Tibial nerve (tissue), 4 donors: ENCODE data around the gene TPSD1. TPM values are rescaled to one million over a fixed set of nuclear protein-coding genes. Genes with fewer than 3 reads are reported as not detected.
"Not testable (repeated sequence)": the region's sequence is repeated elsewhere in the genome, so short reads cannot be mapped to it uniquely, and the experiment has no call there.

Experiments used
- DNase-seq, 2 donors: peaks; one replicate each; pipeline ENCODE4 v3.0.0-alpha.2; 2019; ENCODE audit warnings: low spot score in 2 of 2
- H3K27ac ChIP-seq, 4 donors: fragments of 200-600 bp; sonication (generic) in 3 of 4; one replicate each; pipeline ENCODE4 v1.5.1; 2017 to 2019; ENCODE audit warnings: mild to moderate bottlenecking in 1 of 4
- H3K27me3 ChIP-seq, 2 donors: fragments of 200-600 bp; sonication (generic) in 1 of 2; one replicate each; pipeline versions ENCODE4 v1.5.1 to v1.6.0; 2017 to 2019
- H3K36me3 ChIP-seq, 3 donors: fragments of 200-600 bp; sonication (generic); one replicate each; pipeline ENCODE4 v1.5.1; 2018 to 2019
- H3K4me1 ChIP-seq, 4 donors: fragments of 200-600 bp; sonication (generic) in 3 of 4; one replicate each; pipeline ENCODE4 v1.5.1; 2017 to 2019
- H3K4me3 ChIP-seq, 4 donors: fragments of 200-600 bp; sonication (generic) in 3 of 4; one replicate each; pipeline ENCODE4 v1.5.1; 2017 to 2019; ENCODE audit warnings: mild to moderate bottlenecking in 1 of 4, moderate library complexity in 1 of 4
- H3K9me3 ChIP-seq, 4 donors: fragments of 200-600 bp; sonication (generic) in 3 of 4; one replicate each; pipeline ENCODE4 v1.5.1; 2017 to 2019
- CTCF ChIP-seq, 5 experiments: fragments of 200-600 bp in 3 of 5; fragments of 450-650 bp in 2 of 5; sonication (generic) in 3 of 5; IDR thresholded peaks; one replicate each; pipeline ENCODE4 v1.5.1; 2016 to 2019; ENCODE audit warnings: antibody characterized with exemption in 5 of 5, mild to moderate bottlenecking in 3 of 5, moderate library complexity in 2 of 5
- EP300 ChIP-seq, 2 donors: sonication (generic); formaldehyde crosslinking; IDR thresholded peaks; one replicate each; pipeline ENCODE4 v1.6.1; 2017; ENCODE audit warnings: antibody characterized with exemption in 2 of 2, mild to moderate bottlenecking in 1 of 2
- POLR2A ChIP-seq, 2 donors: fragments of 450-650 bp; IDR thresholded peaks; one replicate each; pipeline ENCODE4 v1.6.1; 2017; ENCODE audit warnings: antibody characterized with exemption in 2 of 2, mild to moderate bottlenecking in 2 of 2, moderate library complexity in 2 of 2
- WGBS, 2 donors: methylation state at CpG; one replicate each; pipeline ENCODE4 v1.1.5; 2018; 5-methylcytosine and 5-hydroxymethylcytosine counted together
- total RNA-seq, 4 donors: library from RNA; depleted of rRNA; stranded (reverse); fragments of >200 nt; gene quantifications; one replicate each; pipeline ENCODE4 v1.1.0, GENCODE V29; 2016

Gene TPSD1
- 10 to 100 TPM in 1 of 4 donors, 1 to 10 TPM in 2, not detected in 1; 2.7 to 14.0 (median 6.3) TPM for total RNA-seq

DNA sequence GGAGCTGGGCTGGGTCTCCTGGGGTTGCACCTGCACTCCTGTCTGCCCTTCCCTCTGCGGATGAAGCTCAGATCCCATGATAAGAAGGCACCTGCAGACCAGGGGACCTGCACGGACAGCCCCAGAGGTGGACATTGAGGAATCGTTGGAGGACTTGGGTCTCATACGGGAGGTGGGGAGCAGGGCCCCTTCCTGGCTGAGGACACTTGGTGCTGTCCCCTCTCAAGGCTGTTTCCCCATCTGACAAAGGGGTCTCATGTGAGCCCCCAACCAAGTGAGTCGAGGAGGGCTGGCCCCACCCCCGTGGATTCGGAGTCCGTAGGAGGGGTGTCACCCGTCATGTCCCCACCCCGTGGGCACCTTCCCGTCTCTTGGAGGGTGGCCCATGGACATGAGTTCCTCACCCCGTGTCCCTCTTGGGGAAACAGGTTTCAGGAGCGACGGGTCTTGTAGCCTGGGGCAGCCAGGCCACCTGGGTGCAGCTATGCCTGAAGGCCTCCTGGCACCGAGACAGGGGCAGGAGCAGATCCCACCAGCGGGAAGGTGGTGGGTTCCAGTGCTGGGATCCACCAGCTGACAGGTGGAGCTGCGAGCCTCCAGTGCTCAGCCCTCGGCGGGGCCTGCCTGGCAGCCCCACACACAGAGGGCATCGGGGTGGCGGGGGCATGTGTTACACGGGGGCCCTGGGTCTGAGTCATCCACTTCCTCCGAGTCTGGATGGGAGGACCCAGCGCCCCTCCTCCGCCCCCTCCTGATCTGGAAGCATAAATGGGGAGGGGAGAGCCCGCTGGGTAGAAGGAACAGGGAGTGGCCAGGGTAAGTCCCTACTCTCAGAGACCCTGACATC lies at the start of gene TPSD1:
TPSD1 (plus strand) TSS at position 794 of the 847 bp plus-strand sequence. CDS start 212 bp downstream, outside the sequence.
- H3K27me3 ChIP-seq, result peaks cover 0 to 42% of the 10 kb centered on the region in 2 donors

DNA sequence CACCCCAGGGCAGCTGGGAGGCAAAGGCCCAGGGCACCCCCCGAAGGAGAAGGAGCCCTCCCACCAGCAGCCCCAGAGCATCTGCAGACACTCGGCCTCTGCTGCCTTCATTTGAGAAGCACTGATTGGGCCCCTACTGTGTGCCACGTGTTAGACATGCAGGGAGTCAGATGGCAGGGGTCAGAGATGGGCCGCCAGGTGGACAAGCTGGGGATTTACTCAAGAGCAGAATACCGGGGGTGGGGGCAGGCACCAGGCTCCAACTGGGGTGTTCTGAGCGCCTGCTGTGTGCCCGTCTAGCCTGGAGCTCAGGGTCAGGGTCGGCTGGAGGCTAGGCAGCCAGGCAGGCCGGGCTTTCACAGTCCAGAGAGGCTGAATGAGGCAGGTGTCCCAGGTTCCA lies 49.5 kb upstream of the TPSD1 start:
- Histone ChIP-seq H3K27me3 (no peaks in the 10 kb centered on the region), H3K36me3 (no peaks in the 10 kb centered on the region)
- 59 to 71% methylated on average over 5 to 7 of the region's 9 CpGs for WGBS, 2 donors

More for the DNA sequence above, at the start of gene TPSD1:
- H3K4me1 ChIP-seq, DNase-seq, H3K36me3 ChIP-seq, H3K27ac ChIP-seq, H3K4me3 ChIP-seq, H3K9me3 ChIP-seq: not testable (repeated sequence)
- WGBS, 2 donors, result 63 to 66% methylated on average over 8 to 25 of the region's 26 CpGs

DNA sequence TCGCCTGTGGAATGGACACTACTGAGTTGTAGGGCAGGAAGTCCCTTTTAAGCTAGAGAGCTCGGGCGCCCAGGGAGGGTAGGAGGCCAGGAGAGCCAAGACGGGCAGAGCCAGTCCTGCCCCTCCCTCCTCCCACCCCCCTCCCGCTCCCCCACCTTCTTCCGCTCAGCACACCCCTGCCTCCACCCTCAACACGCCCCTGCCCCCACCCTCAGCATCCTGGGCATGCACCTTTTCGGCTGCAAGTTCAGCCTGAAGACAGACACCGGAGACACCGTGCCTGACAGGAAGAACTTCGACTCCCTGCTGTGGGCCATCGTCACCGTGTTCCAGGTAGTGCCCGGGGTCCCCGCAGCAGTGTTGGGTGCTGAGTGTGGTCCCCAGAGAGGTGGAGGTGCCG lies 49.1 kb upstream of the TPSD1 start:
- DNase-seq, result no peak
- WGBS, 2 donors, result 76 to 82% methylated on average over 10 to 15 of the region's 16 CpGs
- H3K4me1 ChIP-seq, result no peaks in the 10 kb centered on the region
- no peak overlapping the region for H3K4me3 ChIP-seq
- no peak for TF ChIP-seq POLR2A (IDR thresholded peaks at IDR 0.05)
- TF ChIP-seq CTCF (IDR thresholded peaks at IDR 0.05), result no peak
- TF ChIP-seq EP300 (IDR thresholded peaks at IDR 0.05), result no peak
- H3K36me3 ChIP-seq, result no peaks in the 10 kb centered on the region
- H3K9me3 ChIP-seq, result no peaks in the 10 kb centered on the region
- H3K27ac ChIP-seq, result no peak overlapping the region
- no peaks in the 10 kb centered on the region for H3K27me3 ChIP-seq

More for the DNA sequence above, 49.5 kb upstream of the TPSD1 start:
- no peak for DNase-seq
- Histone ChIP-seq H3K4me1 (no peaks in the 10 kb centered on the region), H3K9me3 (no peaks in the 10 kb centered on the region), H3K4me3 (no peak overlapping the region), H3K27ac (no peak overlapping the region)
- no peak for TF ChIP-seq EP300 (IDR thresholded peaks at IDR 0.05)
- no peak for TF ChIP-seq CTCF (IDR thresholded peaks at IDR 0.05)
- no peak for TF ChIP-seq POLR2A (IDR thresholded peaks at IDR 0.05)

DNA sequence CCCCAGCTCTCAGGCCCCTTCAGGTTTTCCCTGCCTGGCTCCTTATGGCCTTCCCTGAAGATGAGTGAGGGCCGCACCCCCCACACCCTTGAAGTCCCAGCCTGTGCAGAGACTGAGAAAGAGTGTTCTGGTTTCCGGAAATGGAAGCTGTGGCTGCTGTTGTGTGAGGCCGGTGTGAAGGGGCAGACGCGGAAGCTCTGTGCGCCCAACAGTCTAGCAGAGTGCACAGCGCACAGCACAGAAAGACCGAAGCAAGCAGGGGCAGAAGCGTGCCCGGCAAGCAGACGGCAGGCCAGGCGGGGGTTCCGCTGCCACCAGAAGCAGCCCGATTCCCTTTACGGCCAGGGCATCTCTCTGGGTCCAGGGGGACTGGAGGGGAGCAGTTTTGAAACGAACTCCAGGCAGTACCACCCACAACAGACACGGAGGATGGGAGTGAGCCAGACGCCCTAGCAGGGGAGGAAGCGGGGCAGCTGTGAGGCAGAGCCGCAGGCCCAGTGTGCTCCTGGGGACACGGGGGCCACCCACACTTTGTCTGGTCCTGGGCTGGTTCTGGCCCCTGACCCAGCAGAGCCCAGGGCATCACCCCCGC lies 47.5 kb upstream of the TPSD1 start:
- no peaks in the 10 kb centered on the region for H3K36me3 ChIP-seq
- no peak for TF ChIP-seq POLR2A (IDR thresholded peaks at IDR 0.05)
- no peak for TF ChIP-seq CTCF (IDR thresholded peaks at IDR 0.05)
- no peaks in the 10 kb centered on the region for H3K9me3 ChIP-seq
- 85% methylated on average over 20 to 22 of the region's 22 CpGs for WGBS, 2 donors
- H3K4me1 ChIP-seq, result no peaks in the 10 kb centered on the region
- H3K27me3 ChIP-seq, result no peaks in the 10 kb centered on the region
- H3K4me3 ChIP-seq, result no peak overlapping the region
- no peak overlapping the region for H3K27ac ChIP-seq
- no peak for DNase-seq

- no peak for TF ChIP-seq POLR2A (IDR thresholded peaks at IDR 0.05)
- no peak for TF ChIP-seq EP300 (IDR thresholded peaks at IDR 0.05)
- TF ChIP-seq CTCF (IDR thresholded peaks at IDR 0.05), result no peak
- Histone ChIP-seq H3K4me1 (no peaks in the 10 kb centered on the region), H3K4me3 (no peak overlapping the region), H3K27me3 (no peaks in the 10 kb centered on the region), H3K9me3 (no peaks in the 10 kb centered on the region), H3K36me3 (no peaks in the 10 kb centered on the region), H3K27ac (no peak overlapping the region)
- WGBS, 2 donors, result 93% methylated on average over 36 to 43 of the region's 43 CpGs
- no peak for DNase-seq
Measured at GRCh38 chr16:1209081-1209480, 46.8 kb upstream of the TPSD1 start.
